Activated CD8-positive, alpha-beta memory T cell treated with anti-CD3 and anti-CD28 coated beads, Interleukin-2, amount 50 U/mL, for 24 hours (primary cell): ENCODE data around the gene HIVEP3.

Experiments used
- DNase-seq: peaks from one replicate; pipeline ENCODE4 v3.0.0-alpha.2; 2020; ENCODE audit errors: extremely low read depth

Gene HIVEP3

GRCh38 chr1:41495210-41495948, 423.3 kb downstream of the HIVEP3 start:
- no peak for DNase-seq

- DNase-seq, result no peak
Measured at GRCh38 chr1:41494351-41495209, 424.1 kb downstream of the HIVEP3 start.

GRCh38 chr1:41493626-41494350, 424.9 kb downstream of the HIVEP3 start:
- no peak for DNase-seq

- DNase-seq, result no peak
Measured at GRCh38 chr1:41493117-41493536, 425.6 kb downstream of the HIVEP3 start.

DNA sequence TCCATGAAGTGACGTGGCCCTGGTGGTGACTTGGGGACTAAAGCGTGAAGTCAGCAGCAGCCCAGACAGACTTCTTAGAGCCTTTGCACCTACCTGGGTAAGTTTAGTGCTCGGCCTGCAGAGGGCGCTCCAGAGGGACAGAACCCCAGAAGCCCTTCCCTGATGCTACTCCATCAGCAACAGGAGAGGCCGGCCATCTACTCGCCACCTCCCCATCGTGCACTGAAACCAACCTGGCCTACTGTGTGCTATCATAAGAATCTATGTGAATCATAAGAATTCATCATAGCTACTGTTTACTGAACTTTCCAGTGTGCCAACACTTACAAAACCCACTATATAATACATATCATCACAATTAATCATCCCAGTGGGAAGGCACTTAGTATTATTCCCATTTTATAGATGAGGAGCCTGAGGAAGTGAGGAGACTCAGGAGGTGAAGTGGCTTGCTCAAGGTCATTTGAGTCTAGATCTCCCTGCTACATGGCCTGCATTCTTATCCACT, 426.3 kb downstream of the HIVEP3 start:
- no peak for DNase-seq

GRCh38 chr1:41490911-41491310, 427.8 kb downstream of the HIVEP3 start:
- DNase-seq, result no peak

DNA sequence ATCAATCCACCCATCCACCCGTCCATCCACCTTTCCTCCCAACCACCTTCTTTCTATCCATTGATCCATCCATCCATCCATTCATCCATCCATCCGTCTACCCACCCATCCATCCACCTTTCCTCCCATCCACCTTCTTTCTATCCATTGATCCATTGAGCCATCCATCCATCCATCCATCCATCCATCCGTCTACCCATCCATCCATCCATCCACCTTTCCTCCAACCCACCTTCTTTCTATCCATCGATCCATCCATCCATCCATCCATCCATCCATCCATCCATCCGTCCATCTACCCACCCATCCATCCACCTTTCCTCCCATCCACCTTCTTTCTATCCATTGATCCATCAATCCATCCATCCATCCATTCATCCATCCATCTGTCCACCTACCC, 429.2 kb downstream of the HIVEP3 start:
- no peak for DNase-seq

DNA sequence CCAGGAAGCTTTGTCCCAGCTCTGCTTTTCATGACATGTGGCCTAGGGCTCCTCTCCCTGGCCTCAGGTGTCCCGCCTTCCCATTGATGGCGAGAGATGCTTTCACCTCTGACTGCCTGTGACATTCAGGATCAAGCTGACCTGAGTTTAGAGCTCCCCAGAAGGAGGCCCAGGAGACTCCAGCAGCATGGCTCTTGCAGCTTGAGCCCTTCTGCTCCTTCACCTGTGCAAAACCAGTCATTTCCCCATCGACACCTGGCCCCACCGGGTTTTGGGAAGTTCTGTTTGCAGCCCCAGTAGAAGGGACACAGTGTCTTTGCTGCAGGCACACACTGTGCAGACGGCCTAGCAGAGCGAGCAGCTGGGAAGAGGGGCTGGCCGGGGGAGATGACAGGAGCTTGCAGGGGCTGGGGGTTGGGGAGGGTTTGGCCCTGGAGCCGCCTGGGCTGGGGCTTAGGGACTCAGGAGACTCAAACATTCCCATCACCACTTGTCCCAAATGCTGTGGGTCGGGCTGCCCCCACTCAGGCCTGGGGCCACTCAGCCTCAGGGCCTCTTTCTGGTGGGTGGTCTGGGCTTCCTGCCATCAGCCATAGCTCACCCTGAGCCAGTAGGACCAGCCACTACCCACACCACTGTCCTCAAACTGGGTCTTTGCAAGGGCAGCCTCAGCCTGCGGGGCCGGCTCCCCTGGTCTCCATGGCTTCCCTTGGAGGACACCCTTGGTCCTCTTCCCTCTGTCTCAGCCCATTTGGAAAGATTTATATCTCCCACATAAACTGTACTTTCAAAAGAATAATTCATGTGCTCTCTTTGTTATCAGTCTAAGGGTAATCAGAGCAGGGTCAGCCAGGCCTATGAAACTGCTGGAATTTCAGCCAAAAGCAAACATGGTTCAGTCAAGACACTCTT, 430.4 kb downstream of the HIVEP3 start:
- DNase-seq, result no peak

GRCh38 chr1:41487126-41488039, 431.3 kb downstream of the HIVEP3 start:
- DNase-seq, result no peak

GRCh38 chr1:41486371-41487125, 432.2 kb downstream of the HIVEP3 start:
- no peak for DNase-seq

DNA sequence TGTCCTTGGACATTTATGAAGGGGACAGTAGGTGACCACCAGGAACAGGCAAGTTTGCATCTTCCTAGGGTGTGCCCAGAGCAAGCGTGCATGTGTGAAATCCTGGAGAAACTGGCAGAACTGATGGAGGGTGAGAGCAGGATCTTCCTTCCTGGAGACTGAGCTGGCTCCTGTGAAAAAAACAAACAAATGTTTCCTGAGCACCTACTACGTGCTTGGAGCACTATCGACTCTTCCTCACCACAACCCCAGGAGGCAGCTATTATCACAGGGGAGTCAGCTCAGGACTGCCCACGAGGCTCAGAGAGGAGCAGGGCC, 432.7 kb downstream of the HIVEP3 start:
- DNase-seq, result no peak

- DNase-seq, result no peak
Measured at GRCh38 chr1:41485605-41486004, 433.1 kb downstream of the HIVEP3 start.

- no peak for DNase-seq
Measured at GRCh38 chr1:41484402-41485241, 434.1 kb downstream of the HIVEP3 start, which contains the start of gene EDN2. TSS of gene EDN2 (minus strand) at chr1:41484683. CDS start at chr1:41484601, 82 bp downstream.

- no peak for DNase-seq
Measured at GRCh38 chr1:41483960-41484401, 434.7 kb downstream of the HIVEP3 start.

DNA sequence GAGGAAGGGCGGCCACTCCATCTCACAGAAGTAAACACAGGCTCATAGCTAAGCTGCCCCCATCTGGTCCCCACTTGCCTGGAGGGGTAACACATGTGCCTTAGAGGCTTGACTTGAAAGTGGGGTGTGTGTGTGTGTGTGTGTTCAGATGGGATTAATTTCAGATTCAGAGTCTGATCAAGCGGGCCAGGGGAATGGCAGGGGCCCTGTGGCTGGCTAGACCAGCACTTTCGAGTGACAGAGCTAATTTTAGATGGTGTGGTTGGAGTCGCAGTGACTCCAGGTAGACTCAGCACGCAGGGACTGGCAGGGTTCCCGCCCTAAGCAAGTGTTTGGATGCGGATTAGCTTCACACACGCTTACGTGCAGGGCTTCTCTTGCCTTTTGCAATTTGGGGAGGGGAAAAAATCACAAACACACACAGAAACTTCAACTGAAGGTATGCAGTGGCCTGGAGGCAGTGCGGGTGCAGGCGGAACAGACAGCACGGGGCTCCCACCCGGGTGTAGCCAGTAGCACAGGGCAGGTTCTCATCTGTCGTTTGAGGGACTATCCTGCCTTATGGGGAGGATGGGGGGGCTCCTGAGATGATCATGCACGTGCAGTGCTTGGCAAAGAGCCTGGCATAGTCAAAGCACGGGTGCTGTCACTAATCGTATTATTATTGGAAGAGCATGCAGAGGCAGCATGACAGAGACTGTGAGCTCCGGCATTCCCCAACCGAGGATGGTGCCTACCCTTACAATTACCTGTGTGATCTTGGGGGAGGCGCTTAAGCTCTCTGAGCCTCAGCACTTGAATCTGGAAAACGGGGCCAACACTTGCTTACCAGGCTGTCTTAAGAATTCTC, 435.5 kb downstream of the HIVEP3 start:
- DNase-seq, result no peak

DNA sequence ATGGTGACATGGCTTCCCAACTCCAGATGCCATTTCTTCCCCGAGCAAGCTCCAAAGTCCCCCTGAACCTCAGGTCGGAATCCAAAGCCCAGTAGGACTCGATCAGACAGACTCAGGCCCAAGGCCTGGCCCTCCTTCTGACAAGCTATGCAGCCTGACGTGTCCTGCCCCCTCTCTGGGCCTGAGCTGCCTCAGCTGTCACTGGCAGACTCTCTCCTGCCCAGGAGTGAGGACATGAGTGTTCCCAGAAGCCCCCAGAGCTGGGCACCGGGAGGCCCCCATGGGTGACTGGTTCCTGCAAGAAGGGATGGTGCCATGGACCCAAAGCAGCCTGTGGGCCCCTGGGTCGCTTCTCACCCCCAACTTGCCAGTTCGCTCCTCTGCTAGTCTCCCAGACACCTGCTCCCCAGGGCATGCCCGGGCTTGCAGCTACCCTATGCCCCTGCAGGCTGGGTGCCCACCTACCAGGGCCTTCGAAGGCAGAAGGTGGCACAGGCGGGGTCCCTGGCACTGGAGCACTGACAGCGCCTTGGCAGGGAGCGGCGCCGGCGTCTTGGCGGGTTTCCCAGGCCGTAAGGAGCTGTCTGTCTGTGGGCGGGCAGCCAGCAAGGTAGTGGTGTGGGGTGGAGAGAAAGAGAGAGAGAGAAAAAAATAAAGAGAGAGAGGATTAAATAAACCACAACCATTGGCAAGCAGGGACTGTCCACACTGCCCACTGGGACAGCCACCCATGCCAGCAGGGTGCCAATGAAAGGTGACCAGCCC, 436.5 kb downstream of the HIVEP3 start:
- no peak for DNase-seq
